ENCODE results near the gene SRPK2. TPM values are rescaled to one million over a fixed set of nuclear protein-coding genes. Genes with fewer than 3 reads are reported as not detected.
"Not testable (repeated sequence)": the region's sequence is repeated elsewhere in the genome, so short reads cannot be mapped to it uniquely, and the experiment has no call there.

Gene SRPK2
- total RNA-seq: 69.8 and 71.4 TPM in 2 replicates
- polyA plus RNA-seq (2012): 44.8 TPM

DNA sequence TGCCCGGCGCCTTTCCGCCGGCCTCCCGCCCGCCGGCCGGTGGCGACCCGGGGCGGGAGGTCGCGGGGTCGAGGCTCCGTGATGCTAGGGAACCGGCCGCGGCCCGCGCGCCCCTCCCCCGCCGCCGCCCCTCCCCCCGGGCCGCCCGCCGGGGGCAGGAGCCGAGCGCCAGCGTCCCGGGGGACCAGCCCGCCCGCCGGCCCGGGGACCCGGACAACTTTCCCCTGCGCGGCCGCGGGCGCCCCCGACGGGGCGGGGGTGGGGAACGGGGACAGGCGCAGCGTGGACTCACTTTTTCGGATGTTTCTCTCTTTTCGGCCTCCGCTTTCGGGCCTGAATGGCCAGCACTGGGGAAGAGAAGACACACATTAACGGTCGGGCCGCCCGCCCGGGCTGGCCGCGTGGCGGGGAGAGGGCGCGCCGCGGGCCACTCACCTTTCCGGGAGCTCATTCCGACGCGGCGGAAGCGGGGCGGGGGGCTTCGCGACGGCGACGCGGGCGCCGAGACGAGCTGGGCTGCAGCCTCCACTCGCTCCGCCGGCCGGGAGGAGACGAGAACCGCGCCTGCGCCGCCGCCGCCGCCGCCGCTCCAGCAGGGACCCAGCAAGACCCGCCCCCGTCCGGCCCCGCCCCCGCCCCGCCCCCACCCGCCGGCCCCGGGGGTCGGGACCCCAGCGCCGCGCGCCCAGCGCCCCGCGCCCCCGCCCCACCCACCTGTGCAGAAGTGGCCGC lies at the start of gene SRPK2:
Gene SRPK2 (minus strand): TSS at position 566 of the 732 bp plus-strand sequence.
- peak; percentile 81 for DNase-seq (ENCODE audit: low read depth)

DNA sequence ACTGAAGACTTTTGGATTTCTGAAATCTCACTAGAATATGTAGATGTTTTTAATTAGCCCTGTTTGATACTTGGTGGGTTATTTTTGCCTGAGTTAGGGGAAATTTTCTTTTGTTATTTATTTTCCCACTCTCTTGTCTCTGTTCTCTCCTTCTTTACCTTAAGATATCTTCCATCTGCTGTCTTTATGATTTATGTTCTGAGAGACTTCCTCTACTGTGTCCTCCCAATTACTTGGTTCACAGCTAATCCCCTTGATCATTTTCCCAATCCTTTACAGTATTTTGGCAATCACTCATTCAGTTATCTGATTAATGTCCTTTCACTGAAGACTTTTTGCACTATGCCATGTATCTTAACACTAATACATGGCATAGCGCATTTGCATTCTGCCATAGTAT lies 49.5 kb upstream of the SRPK2 start:
- DNase-seq (ENCODE audit: low read depth): no peak

DNA sequence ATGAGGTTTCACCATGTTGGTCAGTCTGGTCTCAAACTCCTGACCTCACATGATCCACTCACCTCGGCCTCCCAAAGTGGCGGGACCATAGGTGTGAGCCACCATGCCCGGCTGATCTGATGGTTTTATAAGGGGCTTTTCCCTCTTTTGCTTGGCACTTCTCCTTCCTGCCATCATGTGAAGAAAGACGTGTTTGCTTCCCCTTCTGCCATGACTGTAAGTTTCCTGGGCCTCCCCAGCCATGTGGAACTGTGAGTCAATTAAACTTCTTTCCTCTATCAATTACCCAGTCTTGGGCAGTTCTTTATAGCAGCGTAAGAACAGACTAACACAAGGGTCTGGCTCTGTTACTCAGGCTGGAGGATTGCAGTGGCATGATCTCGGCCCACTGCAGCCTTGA lies 48.6 kb upstream of the SRPK2 start:
- DNase-seq (ENCODE audit: low read depth): not testable (repeated sequence)

DNA sequence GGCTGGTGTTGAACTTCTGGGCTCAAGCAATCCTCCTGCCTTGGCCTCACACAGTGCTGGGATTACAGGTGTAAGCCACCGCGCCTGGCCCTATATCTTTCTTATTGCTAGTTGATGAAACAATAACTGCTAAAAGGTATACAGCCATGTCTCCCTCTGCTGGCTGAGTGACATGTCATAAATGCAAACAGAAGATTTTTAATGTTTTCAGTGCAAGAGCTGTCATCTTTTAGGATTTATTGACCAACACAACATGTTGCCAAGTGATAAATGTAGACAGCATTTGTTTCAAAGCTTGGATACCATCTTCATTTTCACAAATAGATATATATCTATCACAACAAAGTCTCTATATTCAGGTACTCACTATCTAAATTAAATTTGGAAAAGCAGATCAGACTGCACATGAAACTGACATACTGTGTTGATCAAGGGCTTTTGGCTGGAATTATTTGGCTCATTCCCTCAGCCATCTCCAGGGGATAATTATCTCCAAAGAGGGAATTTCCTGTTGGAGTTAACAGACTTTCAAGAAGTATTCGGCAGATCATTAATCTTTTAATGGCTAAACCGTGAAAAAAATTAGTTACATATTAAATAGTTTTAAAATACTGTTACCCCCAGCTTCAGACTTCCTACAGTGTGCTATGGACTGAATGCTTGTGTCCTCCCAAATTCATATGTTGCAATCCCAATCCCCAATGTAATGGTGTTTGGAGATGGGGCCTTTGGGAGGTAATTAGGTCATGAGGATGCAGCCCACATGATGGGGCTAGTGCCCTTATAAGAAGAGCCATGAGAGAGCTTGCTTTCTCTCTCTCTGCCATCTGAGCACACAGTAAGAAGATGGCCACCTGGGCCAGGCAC lies 41.3 kb upstream of the SRPK2 start:
- DNase-seq (ENCODE audit: low read depth): peak; percentile 60

DNA sequence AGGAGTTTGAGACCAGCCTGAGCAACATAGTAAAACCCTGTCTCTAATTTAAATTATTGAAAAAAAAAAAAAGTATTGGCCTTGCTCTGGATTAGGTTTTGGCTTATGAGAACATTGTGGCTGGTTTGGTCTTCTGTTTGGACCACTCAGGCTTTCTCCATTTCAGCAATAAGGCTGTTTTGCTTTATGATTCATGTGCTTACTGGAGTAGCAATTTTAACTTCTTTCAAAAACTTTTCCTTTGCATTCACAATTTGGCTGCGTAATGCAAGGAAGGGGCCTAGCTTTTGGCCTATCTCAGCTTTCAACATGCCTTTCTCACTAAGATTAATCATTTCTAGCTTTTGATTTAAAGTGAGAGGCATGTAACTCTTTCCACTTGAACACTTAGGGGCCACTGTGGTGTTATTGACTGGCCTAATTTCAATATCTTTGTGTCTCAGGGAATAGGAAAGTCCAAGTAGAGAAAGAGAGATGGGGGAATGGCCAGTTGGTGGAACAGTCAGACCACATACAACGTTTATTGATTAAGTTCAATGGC lies 38.0 kb upstream of the SRPK2 start:
- no peak for DNase-seq (ENCODE audit: low read depth)

DNA sequence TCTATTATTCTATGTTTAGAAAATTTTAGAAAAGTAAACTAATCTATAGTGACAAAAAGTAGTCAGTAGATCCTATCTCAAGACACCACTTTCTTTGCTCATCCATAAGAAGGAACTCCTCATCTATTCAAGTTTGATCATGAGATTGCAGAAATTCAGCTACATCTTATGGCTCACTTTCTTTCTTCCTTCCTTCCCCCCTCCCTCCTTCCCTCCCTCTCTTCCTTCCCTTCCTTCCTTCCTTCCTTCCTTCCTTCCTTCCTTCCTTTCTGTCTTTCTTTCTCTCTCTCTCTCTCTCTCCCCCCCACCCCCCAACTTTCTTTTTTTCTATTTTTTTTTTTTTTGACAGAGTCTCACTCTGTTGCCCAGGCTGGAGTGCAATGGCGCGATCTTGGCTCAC lies 35.3 kb upstream of the SRPK2 start:
- no peak for DNase-seq (ENCODE audit: low read depth)

DNA sequence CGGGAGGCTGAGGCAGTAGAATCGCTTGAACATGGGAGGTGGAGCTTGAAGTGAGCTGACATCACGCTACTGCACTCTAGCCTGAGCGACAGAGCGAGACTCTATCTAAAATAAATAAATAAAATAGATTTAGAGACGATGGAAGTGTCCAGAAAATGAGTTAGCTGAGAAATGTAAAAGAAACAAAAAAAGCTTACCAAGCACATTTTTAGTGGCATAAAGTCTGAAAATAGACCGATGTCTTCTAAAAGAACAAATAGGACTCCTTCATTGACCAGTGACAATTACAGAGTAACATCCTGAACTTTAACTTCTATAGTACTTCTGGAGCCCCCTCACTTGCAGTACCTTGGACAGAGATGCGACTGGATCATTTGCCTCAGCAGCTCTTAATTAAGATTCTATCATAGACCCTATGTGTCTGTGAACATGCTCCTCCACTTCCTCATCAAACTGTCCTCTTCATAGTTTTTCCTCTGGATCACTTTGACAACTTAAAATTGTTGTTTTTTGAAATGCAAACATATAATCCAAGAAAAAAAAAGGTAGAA lies 25.2 kb upstream of the SRPK2 start:
- DNase-seq (ENCODE audit: low read depth): peak; percentile 34

DNA sequence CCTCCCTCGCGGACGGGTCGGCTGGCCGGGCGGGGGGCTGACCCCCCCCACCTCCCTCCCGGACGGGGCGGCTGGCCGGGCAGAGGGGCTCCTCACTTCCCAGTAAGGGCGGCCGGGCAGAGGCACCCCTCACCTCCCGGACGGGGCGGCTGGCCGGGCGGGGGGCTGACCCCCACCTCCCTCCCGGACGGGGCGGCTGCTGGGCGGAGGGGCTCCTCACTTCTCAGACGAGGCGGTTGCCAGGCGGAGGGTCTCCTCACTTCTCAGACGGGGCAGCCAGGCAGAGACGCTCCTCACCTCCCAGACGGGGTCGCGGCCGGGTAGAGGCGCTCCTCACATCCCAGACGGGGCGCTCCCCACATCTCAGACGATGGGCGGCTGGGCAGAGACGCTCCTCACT lies 22.1 kb upstream of the SRPK2 start:
- not testable (repeated sequence) for DNase-seq (ENCODE audit: low read depth)

DNA sequence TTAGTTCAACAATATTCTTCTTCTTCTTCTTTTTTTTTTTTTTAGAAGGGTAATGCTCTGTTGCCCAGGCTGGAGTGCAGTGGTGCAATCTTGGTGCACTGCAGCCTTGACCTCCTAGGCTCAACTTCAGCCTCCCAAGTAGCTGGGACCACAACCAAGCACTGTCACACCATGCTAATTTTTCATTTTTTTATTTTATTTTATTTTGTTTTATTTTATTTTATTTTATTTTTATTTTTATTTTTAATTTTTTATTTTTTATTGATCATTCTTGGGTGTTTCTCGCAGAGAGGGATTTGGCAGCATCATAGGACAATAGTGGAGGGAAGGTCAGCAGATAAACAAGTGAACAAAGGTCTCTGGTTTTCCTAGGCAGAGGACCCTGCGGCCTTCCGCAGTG lies 21.1 kb upstream of the SRPK2 start:
- DNase-seq (ENCODE audit: low read depth): not testable (repeated sequence)

DNA sequence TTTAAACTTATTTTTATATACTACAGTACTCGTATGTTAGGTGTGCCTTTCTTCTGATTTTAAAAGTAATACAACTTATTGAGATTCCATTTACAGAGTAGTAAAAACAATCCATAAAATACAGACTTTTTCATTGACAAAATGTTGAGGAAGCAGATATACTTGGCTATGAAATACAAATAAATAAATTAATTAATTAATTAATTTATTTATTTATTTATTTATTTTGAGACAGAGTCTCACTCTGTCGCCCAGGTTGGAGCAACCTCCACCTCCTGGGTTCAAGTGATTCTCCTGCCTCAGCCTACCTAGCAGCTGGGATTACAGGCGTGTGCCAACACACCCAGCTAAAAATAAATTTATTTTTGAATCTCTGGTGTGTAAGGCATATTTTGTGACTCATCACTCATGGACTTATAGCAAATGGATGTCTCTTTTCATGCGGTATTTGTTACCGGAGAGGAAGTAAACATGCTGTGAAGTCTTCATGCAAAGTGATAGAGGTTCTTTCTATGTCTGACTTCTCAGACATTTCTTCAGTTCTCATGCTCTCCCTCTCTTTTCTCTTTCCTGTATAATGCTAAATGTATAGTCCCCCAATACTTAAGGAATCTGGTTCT lies 20.2 kb upstream of the SRPK2 start:
- no peak for DNase-seq (ENCODE audit: low read depth)

DNA sequence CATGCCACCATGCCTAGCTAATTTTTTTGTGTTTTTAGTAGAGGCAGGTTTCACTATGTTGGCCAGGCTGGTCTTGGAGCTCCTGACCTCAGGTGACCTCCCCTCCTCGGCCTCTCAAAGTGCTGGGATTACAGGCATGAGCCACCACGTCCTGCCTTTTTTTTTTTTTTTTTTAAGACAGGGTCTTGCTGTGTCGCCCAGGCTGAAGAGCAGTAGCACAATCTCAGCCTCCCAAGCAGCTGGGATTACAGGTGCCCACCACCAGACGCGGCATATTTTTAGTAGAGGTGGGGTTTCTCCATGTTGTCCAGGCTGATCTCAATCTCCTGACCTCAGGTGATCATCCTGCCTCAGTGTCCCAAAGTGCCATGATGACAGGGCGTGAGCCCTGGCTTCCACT lies 14.4 kb upstream of the SRPK2 start:
- DNase-seq (ENCODE audit: low read depth): no peak

DNA sequence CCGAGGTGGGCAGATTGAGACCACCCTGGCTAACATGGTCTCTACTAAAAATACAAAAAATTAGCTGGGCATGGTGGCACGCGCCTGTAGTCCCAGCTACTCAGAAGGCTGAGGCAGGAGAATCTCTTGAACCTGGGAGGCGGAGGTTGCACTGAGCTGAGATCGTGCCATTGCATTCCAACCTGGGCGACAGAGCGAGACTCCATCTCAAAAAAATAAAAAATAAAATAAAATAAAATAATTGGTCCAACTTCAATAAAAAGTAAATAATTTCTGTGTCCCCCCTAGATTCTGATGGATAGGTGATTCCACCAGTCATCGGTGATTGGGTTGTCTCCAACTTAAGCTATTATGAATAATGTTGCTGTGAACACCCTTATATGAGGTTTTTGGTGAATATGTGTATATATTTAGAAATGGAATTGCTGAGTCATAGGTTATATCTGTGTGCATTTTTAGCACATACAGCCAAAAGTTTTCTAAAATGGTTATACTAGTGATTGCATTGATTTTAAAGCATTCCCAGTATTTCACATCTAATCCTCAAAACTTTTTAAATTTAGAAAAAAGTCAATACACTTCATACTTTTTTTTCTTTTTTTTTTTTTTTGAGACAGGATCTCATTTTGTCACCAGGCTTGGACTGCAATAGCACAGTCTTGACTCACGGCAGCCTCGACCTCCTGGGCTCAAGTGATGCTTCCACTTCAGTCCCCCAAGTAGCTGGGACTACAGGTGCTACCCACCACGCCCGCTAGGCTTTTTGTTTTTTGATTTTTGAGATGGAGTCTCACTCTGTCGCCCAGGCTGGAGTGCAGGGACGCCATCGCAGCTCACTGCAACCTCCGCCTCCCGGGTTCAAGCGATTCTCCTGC lies 13.7 kb upstream of the SRPK2 start:
- no peak for DNase-seq (ENCODE audit: low read depth)

DNA sequence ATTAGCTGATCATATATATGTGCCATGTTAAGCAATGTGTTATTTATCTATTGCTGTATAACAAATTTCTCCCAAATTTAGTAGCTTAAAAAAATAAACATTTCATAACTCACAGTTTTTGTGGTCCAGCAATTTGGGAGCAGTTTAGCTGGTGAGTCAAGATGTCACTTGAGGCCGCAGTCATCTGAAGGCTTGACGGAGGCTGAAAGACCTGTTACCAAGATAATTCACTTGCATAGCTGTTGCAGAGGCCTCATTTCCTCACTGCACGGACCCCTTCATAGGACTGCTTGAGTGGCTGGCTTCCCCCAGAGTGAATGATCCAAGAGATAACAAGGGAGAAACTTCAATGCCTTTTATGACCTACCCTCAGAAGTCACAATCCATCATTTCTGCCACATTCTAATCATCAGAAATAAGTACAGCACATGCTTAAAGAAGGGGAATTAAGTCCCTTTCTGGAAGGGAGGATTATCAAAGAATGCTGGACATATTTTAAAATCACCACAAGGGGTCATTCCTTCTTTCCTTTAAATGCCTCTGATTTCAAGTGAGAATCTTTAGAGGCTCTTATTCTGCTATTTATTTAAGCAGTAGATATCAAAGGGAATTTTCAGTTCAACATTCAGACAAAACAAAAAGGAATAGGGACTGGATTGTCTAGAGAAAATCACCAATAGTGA lies 10.5 kb upstream of the SRPK2 start:
- peak; percentile 51 for DNase-seq (ENCODE audit: low read depth)

DNA sequence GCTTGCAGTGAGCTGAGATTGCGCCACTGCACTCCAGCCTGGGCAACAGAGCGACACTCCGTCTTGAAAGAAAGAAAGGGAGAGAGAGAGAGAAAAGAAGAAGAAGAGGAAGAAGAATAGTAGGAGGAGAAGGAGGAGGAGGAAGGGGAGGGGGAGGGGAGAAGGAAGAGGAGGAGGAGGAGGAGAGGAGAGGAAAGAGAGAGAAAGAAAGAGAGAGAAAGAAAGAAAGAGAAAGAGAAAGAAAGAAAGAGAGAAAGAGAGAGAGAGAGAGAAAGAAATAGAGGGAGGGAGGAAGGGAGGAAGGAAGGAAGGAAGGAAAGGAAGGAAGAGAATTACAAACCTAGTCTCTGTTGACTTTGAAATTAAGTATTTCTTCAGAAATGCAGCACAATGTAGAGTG lies 7.8 kb upstream of the SRPK2 start:
- no peak for DNase-seq (ENCODE audit: low read depth)

DNA sequence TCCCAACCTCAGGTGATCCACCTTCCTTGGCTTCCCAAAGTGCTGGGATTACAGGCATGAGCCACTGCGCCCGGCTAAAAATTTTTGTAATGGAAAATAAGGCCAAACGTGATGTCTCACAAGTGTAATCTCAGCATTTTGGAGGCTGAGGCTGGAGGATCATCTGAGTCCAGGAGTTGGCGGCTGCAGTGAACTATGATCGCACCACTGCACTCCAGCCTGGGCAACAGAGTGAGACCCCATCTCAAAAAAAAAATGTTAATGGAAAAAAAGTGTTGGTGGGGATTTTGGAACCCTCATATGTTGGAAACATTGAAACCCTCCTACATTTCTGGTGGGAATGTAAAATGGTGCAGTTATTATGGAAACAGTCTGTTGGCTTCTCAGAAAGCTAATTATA lies 2.7 kb upstream of the SRPK2 start:
- no peak for DNase-seq (ENCODE audit: low read depth)

DNA sequence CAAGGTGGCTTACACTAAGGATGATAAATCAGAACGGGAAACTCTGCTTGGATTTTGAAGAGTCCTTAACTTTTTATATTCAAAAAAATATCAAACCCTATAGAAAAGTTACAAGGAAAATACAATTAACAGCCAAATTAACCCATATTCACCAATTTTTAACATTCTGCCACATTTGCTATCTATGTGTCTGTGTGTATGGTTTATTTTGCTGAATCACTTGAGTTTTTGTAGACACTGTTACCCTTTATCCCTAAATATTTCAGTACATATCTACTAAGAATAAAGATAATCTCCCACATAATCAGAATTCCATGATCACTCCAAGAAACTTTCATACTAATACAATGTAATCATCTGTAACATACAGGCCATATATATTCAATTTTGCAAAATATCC lies 1.2 kb upstream of the SRPK2 start:
- DNase-seq (ENCODE audit: low read depth): no peak

DNA sequence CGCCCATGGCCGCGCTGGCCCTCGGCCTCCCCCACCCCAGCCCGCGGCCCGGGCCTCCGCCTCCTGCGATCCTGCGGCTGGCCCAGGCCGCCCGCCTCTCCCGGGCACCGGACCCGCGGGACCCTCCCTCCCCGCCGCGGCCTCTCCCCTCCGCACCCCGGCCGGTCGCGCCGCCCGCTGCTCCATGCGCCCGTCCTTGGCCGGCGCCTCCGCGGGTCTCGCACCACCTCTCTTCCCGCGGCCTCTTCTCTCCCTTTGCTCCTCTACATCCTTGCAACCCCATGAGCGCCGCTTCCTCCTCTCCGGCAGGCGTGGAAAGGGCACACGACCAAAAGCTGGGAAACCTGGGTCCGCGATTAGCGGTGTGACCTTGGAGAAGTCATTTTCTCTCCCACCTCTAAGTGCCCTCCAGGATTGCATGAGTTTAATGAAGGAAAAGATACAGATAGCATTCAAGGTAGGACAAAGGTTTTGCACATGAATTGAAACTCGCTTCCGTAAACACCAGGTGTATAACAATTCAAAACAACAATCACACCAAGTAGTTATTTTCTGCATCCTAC lies 448 bp upstream of the SRPK2 start:
- peak; percentile 83 for DNase-seq (ENCODE audit: low read depth)

DNA sequence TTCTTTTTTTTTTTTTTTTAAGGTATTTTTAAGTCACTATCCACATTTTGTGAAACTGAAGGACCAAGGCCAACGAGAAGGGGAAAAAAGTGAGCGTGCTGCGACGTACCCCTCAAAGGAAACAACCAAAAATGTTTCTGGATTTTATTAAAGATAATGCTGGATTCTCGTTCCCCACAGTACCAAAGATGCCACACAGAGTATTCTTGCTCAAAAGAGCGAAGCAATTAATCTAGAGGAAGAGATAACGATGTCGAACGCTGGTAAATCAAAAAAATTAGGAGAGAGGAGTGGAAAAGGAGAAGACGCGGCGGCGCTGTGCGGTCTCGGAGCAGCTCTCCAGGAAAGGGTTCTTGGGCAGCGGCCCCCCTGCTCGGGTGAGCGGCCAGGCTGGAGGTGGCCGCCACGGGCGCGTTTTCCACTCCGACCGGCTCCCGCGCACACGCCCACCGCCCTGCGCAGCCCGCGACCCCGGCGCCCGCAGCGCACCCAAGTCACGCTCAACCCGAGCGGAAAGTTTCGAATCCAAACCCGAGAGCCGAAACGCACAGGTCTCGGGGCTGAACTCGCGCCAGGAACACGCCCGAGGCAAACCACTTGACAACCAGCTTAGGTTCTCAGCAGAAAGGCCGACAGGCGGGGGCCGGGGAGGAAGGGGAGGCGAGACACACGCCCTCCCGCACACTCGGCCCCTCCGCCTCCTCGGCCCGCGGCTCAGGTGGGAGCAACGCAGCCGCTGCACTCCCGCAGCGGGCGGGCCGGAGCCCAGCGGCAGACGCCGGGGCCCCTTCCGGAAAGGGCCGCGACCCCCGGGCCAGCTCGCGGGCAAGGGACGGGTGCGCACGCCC lies 989 bp downstream of the SRPK2 start:
- peak; percentile 64 for DNase-seq (ENCODE audit: low read depth)

DNA sequence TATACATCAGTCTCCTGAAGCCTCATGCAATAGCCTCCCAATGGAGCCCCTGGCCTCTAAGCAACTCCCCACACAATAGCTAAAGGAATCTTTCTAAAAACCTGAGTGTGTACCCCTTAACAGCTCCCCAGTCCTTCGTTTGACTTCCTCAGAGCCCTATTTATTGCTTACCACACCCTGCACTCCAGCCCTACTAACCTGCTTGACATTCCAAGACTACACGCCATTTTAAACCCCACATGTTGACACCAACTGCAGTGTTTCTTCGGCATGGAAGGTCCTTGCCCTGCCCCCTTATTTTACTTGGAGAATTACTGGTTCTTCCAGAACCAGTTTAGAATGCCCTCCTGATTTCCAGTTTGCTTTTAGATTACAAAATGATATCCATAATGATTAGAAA lies 10.8 kb downstream of the SRPK2 start:
- no peak for DNase-seq (ENCODE audit: low read depth)

Measured in myocyte (in vitro differentiated cells).